IPS-NIHi7 (cell line): ENCODE data around the gene ARFGAP2.
A peak's percentile ranks its signal among the peaks of the same experiment; 100 is the strongest.
"Not testable (repeated sequence)": the region's sequence is repeated elsewhere in the genome, so short reads cannot be mapped to it uniquely, and the experiment has no call there.

Experiments
- DNase-seq: peaks from one replicate; pipeline ENCODE4 v3.0.0; 2012; ENCODE audit warnings: mixed read lengths; ENCODE audit errors: extremely low spot score

Gene ARFGAP2

DNA sequence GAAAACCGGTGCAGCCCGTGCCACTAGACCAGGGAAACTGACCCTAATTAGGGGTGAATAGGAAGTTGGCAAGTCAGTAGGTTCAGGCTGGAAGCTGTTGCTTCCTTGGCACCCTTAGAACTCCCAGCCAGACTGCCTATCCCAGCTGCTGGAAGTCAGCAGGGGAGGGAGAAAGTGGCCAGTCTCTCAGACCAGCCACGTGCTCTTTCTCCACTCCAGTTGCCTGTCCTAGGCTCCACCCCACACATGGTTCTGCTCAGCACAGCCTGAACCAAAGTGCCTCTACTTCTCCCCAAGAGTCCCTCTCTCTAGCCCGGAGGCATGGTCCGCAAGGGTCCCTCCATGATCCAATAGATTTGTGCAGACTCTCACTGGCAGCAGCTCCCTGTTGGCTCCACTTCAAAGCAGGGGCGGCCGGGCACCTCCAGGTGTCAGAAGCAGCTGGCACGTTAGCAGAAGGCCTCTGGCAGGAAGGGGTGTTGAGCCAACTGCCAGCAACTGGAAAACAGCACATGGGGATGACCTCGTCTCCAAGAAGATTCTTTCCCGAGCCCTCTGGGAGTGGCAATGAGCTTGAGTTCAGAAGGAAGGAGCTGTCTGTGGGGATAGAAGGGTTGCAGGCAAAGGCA is 27.7 kb downstream of the ARFGAP2 start:
- no peak for DNase-seq

DNA sequence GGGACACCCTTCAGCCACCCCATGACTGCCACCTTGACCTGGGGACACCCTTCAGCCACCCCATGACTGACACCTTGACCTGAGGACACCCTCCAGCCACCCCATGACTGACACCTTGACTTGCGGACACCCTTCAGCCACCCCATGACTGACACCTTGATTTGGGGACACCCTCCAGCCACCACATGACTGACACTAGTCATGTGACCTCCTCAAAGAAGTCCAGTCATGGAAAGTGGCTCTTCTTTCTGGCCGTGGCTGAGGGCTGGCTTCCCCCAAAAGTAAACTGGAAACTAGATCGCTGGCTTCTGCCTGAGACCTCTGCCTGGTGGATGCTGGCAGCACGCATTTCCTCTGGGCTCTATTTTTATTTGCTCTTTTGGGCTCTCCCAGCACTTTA is 28.4 kb downstream of the ARFGAP2 start:
- DNase-seq = no peak

DNA sequence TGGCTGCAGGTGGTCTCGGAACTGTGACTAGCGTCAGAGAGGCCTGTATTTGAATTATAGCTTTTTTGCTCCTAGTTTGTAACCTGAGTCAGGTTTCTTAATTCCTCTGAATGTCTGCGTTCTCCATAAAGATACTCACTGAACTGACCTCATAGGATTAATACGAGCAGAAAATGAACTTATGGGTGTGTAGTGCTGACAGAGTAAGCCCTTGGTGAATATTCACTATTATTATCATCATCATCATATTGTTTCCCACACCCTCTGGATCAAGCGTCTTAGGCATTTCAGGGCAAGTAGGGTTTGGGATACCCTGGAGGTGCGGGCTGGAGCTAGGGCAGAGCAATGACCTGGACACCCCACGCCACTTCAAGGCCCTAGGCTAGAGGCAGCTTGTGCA is 29.0 kb downstream of the ARFGAP2 start:
- no peak for DNase-seq

DNA sequence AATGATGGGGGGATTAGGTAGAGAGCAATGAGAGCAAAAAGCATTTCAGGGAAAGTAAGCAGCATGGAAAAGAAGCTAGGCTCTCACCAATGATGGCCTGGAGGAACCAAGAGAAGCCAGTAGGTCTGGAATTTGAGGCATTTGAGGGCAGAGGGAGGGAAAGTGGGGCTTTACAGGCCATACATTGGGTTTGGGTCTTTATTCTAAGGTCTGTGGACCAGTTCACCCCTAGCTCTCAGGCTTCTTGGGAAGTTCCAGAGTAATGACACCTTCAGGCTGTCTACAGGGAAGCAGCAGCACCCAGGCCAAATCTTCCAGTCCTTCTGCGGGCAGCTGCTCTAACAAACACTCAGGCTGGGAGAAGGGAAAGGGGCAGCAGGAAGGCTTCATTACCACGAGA is 29.4 kb downstream of the ARFGAP2 start:
- no peak for DNase-seq

DNA sequence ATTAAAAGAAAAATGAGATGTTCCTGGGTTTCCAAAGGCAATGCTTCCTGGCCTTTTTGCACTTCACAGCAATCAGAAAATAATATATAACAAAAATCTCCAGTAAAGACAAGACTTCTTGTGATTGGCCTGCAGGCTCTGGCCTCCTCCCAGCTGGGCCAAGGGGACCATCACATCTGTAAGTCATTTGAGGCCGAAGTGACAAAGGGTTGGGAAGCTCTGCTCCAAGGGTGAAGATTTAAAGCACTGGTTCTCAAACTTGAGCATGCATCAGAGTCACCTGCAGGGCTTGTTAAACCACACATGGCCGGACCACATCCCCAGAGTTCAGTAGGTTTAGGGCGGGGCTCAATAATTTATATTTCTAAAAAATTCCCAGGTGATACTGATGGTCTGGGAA is 32.1 kb downstream of the ARFGAP2 start:
- no peak for DNase-seq

DNA sequence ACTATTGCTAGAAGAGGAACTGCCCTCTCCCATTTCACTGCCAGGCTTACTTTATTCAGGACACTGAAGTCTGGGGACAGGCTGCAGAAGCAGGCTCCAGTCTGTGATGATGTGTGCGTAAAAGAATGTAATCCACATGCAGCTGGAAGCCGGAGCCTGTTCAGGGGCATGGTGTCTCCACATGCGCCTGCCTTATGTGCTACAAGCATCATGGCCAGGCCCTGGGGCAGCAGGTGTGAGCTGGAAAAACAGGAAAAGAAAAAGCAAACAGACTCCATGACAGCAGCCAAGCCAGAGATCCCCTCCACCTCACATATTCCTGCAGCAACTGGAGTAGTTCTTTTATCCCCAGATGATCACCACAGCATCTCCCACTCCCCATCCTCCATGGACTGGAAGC is 33.4 kb downstream of the ARFGAP2 start:
- DNase-seq = no peak

DNA sequence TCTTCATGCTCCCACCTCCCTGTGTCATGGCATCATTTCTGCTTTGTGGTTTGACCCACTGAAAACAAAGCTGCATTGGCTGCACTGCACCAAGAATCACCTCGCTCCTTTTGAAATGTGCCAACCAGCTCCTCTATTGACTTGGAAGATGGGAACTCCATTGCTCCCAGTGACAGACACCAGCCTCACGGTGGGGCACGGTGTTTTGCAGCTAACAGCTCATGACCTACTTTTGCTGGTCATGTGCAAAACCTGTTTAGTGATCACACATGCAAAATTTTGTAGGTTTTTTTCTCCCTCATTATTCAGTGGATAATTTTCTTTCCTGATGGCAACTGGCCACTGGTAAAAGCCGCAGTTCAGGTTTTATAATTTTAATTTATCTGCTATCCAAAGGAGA is 36.8 kb downstream of the ARFGAP2 start:
- DNase-seq = no peak

DNA sequence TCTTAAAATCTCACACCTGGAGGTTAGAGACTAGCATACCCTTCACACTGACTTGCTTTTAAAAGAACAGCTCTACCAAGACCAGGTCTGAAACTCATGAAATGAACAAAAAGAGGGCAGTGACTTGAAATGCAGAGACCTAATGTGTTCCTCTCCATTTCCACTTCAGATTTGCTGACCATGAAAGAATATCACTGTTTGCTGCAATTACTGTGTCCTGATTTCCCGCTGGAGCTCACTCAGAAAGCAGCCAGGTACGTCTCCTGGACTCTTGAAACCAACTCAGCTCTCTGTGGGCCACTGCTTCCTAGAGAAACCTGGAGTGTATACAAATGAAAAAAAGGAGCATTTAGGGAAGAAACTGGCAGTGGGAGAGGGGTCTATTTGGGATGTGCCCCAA is 39.2 kb downstream of the ARFGAP2 start:
- no peak for DNase-seq

DNA sequence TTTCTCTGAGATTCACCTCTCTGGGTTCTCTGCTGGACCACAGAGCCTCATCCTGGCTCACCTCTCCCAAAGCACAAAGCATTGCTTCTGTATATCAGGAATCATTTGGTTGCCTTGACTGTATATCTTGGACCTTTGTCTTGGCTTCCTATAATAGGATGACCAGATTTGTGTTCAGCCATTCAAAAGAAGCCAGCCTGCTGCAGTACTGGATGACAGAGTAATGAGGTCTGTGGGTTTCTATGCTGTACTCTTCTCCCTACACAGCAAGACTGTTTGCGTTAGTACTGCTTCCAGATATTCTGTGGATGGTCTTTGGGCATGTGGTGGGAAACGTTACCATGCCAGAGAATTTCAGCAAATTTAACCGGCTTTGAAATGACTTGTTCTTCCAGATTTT is 39.8 kb downstream of the ARFGAP2 start:
- no peak for DNase-seq

DNA sequence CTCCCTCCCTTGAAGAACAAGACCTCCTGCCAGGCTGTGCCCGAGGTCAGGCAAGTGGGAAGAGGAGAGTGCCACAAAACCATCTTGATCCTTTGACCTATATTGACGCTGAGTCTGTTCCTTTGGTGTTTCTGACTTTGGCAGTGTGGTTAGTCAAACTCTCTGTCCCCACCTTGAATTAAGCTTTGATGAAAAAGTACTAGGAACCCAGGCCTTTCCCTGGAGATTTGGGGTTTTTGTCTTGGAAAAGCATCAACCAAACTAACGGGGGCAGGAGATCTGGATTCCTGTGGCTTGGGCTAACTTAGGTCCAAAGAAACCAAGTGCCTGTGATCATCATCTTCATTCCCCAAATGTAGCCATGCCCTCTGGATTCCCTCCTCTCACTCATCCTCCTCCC is 40.4 kb downstream of the ARFGAP2 start:
- DNase-seq = no peak

DNA sequence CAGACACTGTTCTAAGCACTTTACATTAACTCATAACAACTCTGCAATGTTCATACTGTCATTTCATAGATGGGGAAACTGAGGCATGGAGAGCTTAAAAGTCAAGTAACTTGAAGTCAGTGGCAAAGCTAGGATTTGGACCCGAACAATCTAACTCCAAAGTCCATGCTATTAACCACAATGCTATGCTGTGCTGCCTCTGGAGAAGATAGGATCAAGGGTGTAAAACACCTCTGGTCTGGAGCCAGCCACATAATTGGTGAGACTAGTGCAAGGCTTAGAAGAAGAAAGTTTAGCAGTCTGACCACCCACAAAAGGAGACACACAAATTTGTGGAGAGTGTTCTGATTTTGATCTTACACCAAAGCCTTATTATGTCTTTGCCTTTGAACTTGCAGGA is 43.7 kb downstream of the ARFGAP2 start:
- no peak for DNase-seq

DNA sequence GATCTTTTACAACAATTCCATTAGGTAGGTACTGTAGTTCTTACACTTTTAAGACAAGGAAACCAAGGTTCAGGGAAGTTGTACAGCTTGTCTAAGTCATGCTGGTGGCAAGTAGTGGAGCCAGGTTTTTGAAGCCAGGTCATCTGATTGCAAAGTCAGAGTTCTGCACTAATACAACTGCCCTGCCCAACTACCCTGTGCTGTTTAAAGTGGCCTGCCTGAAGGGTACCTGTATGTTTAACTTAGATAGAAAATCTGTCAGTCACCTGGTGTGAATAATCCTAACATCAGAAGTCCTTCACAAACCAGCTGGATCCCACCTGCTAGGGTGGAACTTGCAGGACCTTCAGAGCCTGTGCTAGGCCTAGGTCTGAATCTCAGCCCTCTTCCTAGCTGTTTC is 44.2 kb downstream of the ARFGAP2 start:
- DNase-seq = no peak

DNA sequence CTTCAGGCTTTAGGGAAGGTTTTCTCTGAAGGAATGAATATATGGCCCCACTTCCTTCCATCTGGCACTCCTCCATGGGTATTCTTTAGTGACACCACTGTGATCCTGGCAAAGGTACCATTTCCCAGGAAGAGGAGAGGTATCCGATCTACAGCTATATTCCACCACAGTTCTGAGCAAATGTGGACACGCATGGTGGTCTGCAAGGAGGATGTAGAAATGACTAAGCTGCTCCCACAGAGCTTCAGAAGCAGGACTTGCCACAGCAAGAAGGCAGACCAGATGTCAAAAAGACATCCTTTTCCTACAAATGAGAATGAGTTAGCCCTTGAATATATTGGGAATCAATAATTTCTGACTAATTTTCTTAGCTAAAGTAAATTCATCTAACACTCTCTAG is 45.5 kb downstream of the ARFGAP2 start:
- DNase-seq = no peak

DNA sequence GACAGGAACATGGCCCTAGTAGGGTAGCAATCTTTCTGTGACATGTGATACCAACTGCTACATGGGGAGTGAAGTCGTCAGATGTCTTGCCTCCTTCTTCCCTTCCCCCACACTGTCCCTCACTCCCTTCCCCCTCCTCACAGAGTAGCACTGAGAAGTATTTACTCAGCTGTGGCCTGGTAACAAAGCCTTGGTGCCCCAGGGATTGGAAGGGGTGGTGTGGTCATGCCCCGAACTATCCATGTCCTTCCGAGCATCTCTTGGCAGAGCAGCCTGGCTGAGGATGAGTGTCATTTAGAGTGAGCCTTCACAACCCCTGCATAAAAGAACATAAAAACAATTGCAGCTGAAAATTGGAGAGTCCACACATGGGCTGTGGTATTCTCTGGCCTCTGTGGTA is 46.1 kb downstream of the ARFGAP2 start:
- peak; percentile 26 for DNase-seq

DNA sequence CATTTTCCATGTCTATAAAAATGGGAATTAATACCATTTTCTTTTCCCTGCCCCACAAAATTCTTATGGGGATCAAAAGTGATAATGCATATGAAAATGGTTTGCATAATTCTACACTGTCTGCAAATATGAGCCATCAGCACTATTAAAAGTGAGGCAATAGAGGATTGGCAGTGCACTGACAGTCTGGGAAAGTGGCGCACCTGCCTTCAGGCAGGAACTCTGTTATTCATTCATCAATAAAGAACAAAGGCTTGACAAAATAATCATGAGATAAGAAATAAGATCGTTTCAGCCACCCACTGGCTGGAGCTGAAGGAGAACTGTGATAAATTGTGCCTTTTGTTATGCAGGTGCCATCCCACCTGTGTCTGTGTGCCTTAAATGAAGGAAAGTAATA is 49.5 kb downstream of the ARFGAP2 start:
- DNase-seq = no peak

DNA sequence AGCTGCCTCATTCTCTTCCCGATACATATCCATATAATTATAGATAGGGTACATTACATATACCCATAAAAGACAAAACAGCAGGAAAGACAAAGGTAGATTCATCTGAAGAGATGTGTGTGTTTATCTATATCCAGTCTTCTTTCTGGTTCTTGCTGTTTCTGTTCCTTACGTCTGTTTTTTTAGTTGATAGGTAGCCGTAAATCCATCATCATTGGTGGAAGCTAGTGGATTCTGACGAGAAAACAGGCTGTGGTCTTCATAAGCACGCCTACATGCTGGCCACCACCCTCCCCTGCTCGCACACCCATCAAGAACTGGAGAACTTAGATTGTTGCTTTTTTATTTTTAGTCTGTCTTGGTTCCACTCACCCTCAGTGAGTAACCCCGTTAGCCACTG is 51.6 kb downstream of the ARFGAP2 start:
- no peak for DNase-seq

DNA sequence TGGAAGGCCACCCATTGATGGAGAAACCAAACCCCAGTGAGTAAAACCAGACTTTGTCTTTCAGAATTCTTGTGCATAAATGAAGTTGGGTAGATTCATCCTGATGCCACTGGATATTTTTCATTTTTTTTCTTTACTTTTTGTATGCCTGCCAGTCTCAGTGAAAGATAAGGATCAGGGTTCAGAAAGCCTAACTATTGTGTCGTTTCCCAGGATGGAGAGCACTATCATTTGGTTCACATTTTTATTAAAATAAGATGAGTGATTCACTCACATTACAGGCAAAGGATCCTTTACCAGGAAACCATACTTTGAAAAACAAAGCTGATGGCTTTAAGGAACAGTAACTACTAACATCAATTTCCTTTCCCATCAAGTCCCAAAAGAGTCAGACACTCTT is 52.0 kb downstream of the ARFGAP2 start:
- no peak for DNase-seq

DNA sequence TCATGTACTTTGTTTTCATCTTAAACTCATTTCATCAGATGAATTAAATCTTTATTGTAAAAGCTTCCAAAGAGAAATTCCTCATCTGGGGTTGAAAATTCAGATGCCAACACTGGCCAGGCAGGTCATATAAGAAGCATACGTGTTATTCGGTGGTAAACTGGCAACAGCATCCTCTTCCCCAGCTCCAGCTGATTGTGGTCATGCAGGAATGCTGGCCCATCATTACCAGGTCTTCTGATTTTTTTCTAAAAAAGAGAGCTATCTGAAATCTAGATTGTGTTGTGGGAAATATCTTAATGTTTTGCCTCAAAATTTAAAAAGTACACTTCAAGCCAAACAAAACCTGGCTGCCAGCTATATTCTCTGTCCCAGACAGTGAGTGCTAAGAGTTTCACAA is 53.6 kb downstream of the ARFGAP2 start:
- DNase-seq = no peak

DNA sequence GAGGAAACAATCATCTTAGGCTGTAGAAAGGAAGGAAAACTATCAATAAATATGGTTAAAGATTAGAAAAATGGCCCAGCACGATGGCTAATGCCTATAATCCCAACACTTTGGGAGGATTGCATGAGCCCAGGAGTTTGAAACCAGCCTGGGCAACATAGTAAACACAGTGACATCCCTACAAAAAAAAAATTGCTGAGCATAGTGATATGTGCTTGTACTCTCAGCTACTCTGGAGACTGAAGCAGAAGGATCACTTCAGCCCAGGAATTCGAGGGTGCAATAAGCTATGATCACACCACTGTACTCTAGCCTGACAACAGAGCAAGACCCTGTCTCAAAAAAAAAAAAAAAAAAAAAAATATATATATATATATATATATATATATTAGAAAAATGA is 54.9 kb downstream of the ARFGAP2 start:
- DNase-seq = no peak

DNA sequence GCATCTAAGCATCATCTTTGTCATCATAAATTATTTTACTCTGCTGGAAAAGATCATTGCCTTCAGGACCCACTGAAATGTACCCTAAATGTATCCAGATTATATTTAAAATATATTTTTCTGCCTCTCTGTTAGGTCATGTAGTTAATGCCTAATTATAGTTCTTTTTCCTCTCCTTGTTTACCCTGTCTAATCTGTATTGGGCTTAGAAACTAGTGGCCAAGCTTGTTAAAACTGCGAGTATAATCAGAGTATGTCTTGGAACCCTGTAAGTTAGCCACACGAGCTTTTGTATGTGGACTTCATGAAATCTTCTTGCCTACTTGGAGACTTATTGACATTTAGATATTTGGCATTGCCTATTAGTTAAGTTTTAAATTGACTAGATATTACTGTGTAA is 55.6 kb downstream of the ARFGAP2 start:
- DNase-seq = no peak

DNA sequence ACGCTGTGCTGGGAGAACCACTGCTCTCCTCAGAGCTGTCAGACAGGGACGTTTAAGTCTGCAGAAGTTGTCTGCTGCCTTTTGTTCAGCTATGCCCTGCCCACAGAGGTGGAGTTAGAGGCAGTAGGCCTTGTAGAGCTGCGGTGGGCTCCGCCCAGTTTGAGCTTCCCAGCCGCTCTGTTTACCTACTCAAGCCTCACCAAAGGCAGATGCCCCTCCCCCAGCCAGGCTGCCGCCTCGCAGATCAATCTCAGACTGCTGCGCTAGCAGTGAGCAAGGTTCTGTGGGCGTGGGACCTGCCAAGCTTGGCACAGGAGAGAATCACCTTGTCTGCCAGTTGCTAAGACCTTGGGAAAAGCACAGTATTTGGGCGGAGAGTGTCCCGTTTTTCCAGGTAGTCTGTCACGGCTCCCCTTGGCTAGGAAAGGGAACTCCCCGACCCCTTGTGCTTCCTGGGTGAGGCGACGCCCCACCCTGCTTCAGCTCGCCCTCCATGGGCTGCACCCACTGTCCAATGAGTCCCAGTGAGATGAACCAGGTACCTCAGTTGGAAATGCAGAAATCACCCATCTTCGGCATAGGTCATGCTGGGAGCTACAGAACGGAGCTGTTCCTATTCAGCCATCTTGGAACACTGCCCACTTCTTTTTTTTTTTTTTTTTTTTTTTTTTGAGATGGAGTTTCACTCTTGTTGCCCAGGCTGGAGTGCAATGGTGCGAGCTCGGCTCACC is 57.6 kb downstream of the ARFGAP2 start:
- not testable (repeated sequence) for DNase-seq
